WTC11 (cell line): ENCODE results near the gene ZCCHC13.
"Not testable (repeated sequence)": the region's sequence is repeated elsewhere in the genome, so short reads cannot be mapped to it uniquely, and the experiment has no call there.

Source experiments
- TEAD4 ChIP-seq: sonication (generic); formaldehyde crosslinking; IDR thresholded peaks from 2 replicates; pipeline ENCODE4 v1.8.0; 2022; ENCODE audit warnings: mild to moderate bottlenecking, missing genetic modification reagents
- TF ChIP-seq, protein P1 (sequence below): sonication (generic); formaldehyde crosslinking; IDR thresholded peaks from 2 replicates; pipeline ENCODE4 v1.8.0; 2022; ENCODE audit warnings: mild to moderate bottlenecking, missing genetic modification reagents
- TF ChIP-seq, protein P2 (sequence below): fragments of 200-600 bp; IDR thresholded peaks from 2 replicates; pipeline ENCODE4 v1.8.0; 2022; ENCODE audit warnings: antibody characterized with exemption
- TF ChIP-seq, protein P3 (sequence below): sonication (generic); formaldehyde crosslinking; IDR thresholded peaks from 2 replicates; pipeline ENCODE4 v1.8.1; 2023; ENCODE audit warnings: mild to moderate bottlenecking, missing genetic modification reagents, moderate library complexity

DNA sequence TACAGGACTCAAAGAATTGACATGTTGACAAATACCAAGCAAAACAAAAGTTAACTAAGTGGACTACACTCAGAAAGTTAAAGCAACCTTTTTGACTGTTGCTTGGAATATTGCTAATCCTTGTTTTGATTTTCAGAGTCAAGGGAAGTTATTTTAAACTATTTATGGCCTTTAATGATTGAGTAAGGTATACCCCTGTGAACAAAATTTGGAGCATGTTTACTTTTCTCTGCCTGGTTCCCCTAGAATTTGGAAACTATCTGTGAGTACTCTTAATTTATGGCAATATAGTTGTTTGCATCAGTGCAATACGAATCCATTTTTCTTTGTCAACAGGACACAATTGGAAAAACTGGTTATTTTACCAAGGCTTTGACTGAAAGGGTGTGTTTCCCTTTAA, 45.9 kb upstream of the ZCCHC13 start:
- TF ChIP-seq, protein P1, sequence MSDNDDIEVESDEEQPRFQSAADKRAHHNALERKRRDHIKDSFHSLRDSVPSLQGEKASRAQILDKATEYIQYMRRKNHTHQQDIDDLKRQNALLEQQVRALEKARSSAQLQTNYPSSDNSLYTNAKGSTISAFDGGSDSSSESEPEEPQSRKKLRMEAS = not testable (repeated sequence)
- TF ChIP-seq, protein P2, sequence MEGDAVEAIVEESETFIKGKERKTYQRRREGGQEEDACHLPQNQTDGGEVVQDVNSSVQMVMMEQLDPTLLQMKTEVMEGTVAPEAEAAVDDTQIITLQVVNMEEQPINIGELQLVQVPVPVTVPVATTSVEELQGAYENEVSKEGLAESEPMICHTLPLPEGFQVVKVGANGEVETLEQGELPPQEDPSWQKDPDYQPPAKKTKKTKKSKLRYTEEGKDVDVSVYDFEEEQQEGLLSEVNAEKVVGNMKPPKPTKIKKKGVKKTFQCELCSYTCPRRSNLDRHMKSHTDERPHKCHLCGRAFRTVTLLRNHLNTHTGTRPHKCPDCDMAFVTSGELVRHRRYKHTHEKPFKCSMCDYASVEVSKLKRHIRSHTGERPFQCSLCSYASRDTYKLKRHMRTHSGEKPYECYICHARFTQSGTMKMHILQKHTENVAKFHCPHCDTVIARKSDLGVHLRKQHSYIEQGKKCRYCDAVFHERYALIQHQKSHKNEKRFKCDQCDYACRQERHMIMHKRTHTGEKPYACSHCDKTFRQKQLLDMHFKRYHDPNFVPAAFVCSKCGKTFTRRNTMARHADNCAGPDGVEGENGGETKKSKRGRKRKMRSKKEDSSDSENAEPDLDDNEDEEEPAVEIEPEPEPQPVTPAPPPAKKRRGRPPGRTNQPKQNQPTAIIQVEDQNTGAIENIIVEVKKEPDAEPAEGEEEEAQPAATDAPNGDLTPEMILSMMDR = not testable (repeated sequence)
- not testable (repeated sequence) for TF ChIP-seq TEAD4 (CRISPR knock-in tag)
- TF ChIP-seq, protein P3, sequence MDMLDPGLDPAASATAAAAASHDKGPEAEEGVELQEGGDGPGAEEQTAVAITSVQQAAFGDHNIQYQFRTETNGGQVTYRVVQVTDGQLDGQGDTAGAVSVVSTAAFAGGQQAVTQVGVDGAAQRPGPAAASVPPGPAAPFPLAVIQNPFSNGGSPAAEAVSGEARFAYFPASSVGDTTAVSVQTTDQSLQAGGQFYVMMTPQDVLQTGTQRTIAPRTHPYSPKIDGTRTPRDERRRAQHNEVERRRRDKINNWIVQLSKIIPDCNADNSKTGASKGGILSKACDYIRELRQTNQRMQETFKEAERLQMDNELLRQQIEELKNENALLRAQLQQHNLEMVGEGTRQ (CRISPR knock-in tag) = not testable (repeated sequence)
